HepG2 (cell line): Measurements from ENCODE around the gene HSP90AB1. TPM values are rescaled to one million over a fixed set of nuclear protein-coding genes. Genes with fewer than 3 reads are reported as not detected.

Experiments
- ETS1 ChIP-seq: sonication (generic); formaldehyde crosslinking; IDR thresholded peaks from 2 replicates; pipeline ENCODE4 v1.4.0; 2020; ENCODE audit warnings: missing genetic modification reagents
- GLI4 ChIP-seq: sonication (generic); formaldehyde crosslinking; IDR thresholded peaks from 2 replicates; pipeline ENCODE4 v1.5.1; 2020; ENCODE audit warnings: missing genetic modification reagents, mild to moderate bottlenecking, moderate library complexity, borderline replicate concordance
- HBP1 ChIP-seq: IDR thresholded peaks from 2 replicates; pipeline ENCODE4 v1.6.1; 2016; ENCODE audit warnings: low read depth, control low read depth
- JARID2 ChIP-seq: sonication (generic); formaldehyde crosslinking; IDR thresholded peaks from 2 replicates; pipeline ENCODE4 v1.8.1; 2023; ENCODE audit warnings: missing genetic modification reagents, inconsistent platforms; ENCODE audit not compliant: insufficient replicate concordance
- JUND ChIP-seq: sonication (generic); formaldehyde crosslinking; IDR thresholded peaks from 2 replicates; pipeline ENCODE4 v1.8.0; 2022; ENCODE audit warnings: mild to moderate bottlenecking, missing genetic modification reagents
- MXD4 ChIP-seq: IDR thresholded peaks from 2 replicates; pipeline ENCODE4 v1.6.1; 2016; ENCODE audit warnings: mild to moderate bottlenecking, missing biosample characterization, missing genetic modification reagents
- PAF1 ChIP-seq: IDR thresholded peaks from 2 replicates; pipeline ENCODE4 v1.6.1; 2016; ENCODE audit warnings: missing genetic modification reagents, missing compliant biosample characterization
- PCBP2 ChIP-seq: fragments of 200-400 bp; formaldehyde crosslinking; optimal IDR thresholded peaks from 2 replicates; pipeline ENCODE3; 2018; ENCODE audit warnings: low read length, low read depth; ENCODE audit not compliant: poor library complexity, severe bottlenecking
- SMARCE1 ChIP-seq: fragments of 450-650 bp; IDR thresholded peaks from 2 replicates; pipeline ENCODE4 v1.6.1; 2017; ENCODE audit warnings: borderline replicate concordance
- SNAPC4 ChIP-seq: sonication (generic); formaldehyde crosslinking; IDR thresholded peaks from 2 replicates; pipeline ENCODE4 v1.4.0; 2020; ENCODE audit warnings: mild to moderate bottlenecking, missing genetic modification reagents
- ZBTB44 ChIP-seq: sonication (generic); formaldehyde crosslinking; IDR thresholded peaks from 2 replicates; pipeline ENCODE4 v1.4.0; 2020; ENCODE audit warnings: missing genetic modification reagents
- ZNF225 ChIP-seq: sonication (generic); formaldehyde crosslinking; IDR thresholded peaks from 2 replicates; pipeline ENCODE4 v1.4.0; 2020; ENCODE audit warnings: mild to moderate bottlenecking, missing genetic modification reagents
- ZNF501 ChIP-seq: sonication (generic); formaldehyde crosslinking; IDR thresholded peaks from 2 replicates; pipeline ENCODE4 v1.5.1; 2020; ENCODE audit warnings: mild to moderate bottlenecking, moderate library complexity, missing genetic modification reagents
- ZNF784 ChIP-seq: sonication (generic); formaldehyde crosslinking; IDR thresholded peaks from 2 replicates; pipeline ENCODE4 v1.5.1; 2020; ENCODE audit warnings: missing genetic modification reagents, mild to moderate bottlenecking, borderline replicate concordance
- polyA plus RNA-seq, 8 experiments: library from polyadenylated mRNA; depleted of rRNA in 3 of 8; stranded (reverse) in 7 of 8; unstranded in 1 of 8; fragments of >200 nt; fragmentation: Illumina TruSeq in 4 of 8; extraction: Trizol in 4 of 8; gene quantifications; 2 replicates each; pipeline versions ENCODE4 v1.2.1 to v1.2.3, GENCODE V29; 2011 to 2016; ENCODE audit warnings: low read depth in 4 of 8, missing spikeins in 1 of 8, mixed read lengths in 1 of 8; ENCODE audit not compliant: insufficient read depth in 1 of 8
- total RNA-seq, 5 experiments: library from RNA; depleted of rRNA; stranded (reverse); fragments of >200 nt; fragmentation: Illumina TruSeq; extraction: Trizol; gene quantifications; 2 replicates each; pipeline ENCODE4 v1.2.3, GENCODE V29; 2016; ENCODE audit warnings: low read depth in 1 of 5

Gene HSP90AB1
- total and polyA plus RNA-seq, 2 of the 13 experiments (the other 11 are each of a cell fraction or from before 2014, with no cell fraction given): 1,325 to 1,472 TPM

GRCh38 chr6:44245912-44246662 lies 814 bp upstream of the HSP90AB1 start (continued):
- TF ChIP-seq ZNF784 (peak; percentile 98), HBP1 (CRISPR knock-in tag) (0 out of 2 replicates have a peak, but pooled peaks have one; percentile 80), MXD4 (peak; percentile 68; the same call in 1 of the 2 replicates), JUND (CRISPR knock-in tag) (0 out of 2 replicates have a peak, but pooled peaks have one; percentile 19), ZNF225 (CRISPR knock-in tag) (peak; percentile 46), SNAPC4 (CRISPR knock-in tag) (peak; percentile 70; the same call in 1 of the 2 replicates), PCBP2 (no peak), PAF1 (CRISPR knock-in tag) (no peak), SMARCE1 (no peak), ZNF501 (CRISPR knock-in tag) (no peak; the same call in 1 of the 2 replicates), GLI4 (CRISPR knock-in tag) (peak; percentile 98; the same call in 1 of the 2 replicates), JARID2 (CRISPR knock-in tag) (peak; percentile 35), ZBTB44 (CRISPR knock-in tag) (peak; percentile 22; the same call in 1 of the 2 replicates), ETS1 (CRISPR knock-in tag) (peak; percentile 45)
